CD4-positive, alpha-beta T cell (primary cell): Measurements from ENCODE around the gene EIF4B. TPM values are rescaled to one million over a fixed set of nuclear protein-coding genes. Genes with fewer than 3 reads are reported as not detected.
A peak's percentile ranks its signal among the peaks of the same experiment; 100 is the strongest.

Source experiments
- ATAC-seq: fragments of 200-7000 bp; cut with Tn5 transposase; one replicate; pipeline ENCODE4 v1.10.0; 2022; ENCODE audit warnings: mild to moderate bottlenecking; ENCODE audit not compliant: poor library complexity
- CTCF ChIA-PET: fragments of 350-600 bp; sonication (Branson Sonifier 250); formaldehyde crosslinking; loops from one replicate; lab custom pipeline; 2021; ENCODE audit warnings: antibody characterized with exemption, inconsistent platforms; lab: Charles Lee
- POLR2A ChIA-PET: fragments of 350-600 bp; sonication (Branson Sonifier 250); formaldehyde crosslinking; loops from one replicate; lab custom pipeline; 2021; ENCODE audit warnings: antibody characterized with exemption, inconsistent platforms; lab: Charles Lee
- DNase-seq, 14 experiments: peaks; one replicate each; pipeline ENCODE4 v3.0.0-alpha.2; 2013 to 2020; ENCODE audit warnings: mixed read lengths in 2 of 14
- H3K27ac ChIP-seq, 2 donors: one replicate each; pipeline versions ENCODE4 v1.5.1 to v1.7.0; 2013; ENCODE audit warnings: low read length in 2 of 2, low read depth in 1 of 2, mild to moderate bottlenecking in 1 of 2
- H3K27me3 ChIP-seq, 2 experiments: 1 replicate in 1 of 2; 2 replicates in 1 of 2; pipeline versions ENCODE4 v1.6.1 to v1.7.0; 2013; ENCODE audit warnings: low read length in 2 of 2, control low read depth in 1 of 2, mild to moderate bottlenecking in 1 of 2, moderate library complexity in 1 of 2; ENCODE audit not compliant: insufficient read depth in 2 of 2, control insufficient read depth in 1 of 2
- H3K36me3 ChIP-seq: one replicate; pipeline ENCODE4 v1.6.1; 2013; ENCODE audit warnings: low read length, control low read depth; ENCODE audit not compliant: insufficient read depth
- H3K4me1 ChIP-seq: one replicate; pipeline ENCODE4 v1.6.1; 2013; ENCODE audit warnings: low read length, control low read depth; ENCODE audit not compliant: insufficient read depth
- H3K4me3 ChIP-seq: one replicate; pipeline ENCODE4 v1.5.1; 2013; ENCODE audit warnings: mild to moderate bottlenecking, low read length, moderate library complexity
- H3K9me3 ChIP-seq, 2 experiments: 1 replicate in 1 of 2; 2 replicates in 1 of 2; pipeline versions ENCODE4 v1.6.1 to v1.7.0; 2013; ENCODE audit warnings: low read length in 2 of 2, mild to moderate bottlenecking in 2 of 2, control low read depth in 1 of 2, moderate library complexity in 1 of 2; ENCODE audit not compliant: control insufficient read depth in 1 of 2, insufficient read depth in 1 of 2
- H3K27ac Mint-ChIP-seq: one replicate; pipeline ENCODE4 v1.8.0; 2020; ENCODE audit warnings: mixed read lengths
- H3K27me3 Mint-ChIP-seq: one replicate; pipeline ENCODE4 v1.8.0; 2021; ENCODE audit warnings: mixed read lengths
- H3K36me3 Mint-ChIP-seq: one replicate; pipeline ENCODE4 v1.8.0; 2021; ENCODE audit warnings: low read depth, mixed read lengths
- H3K4me1 Mint-ChIP-seq: one replicate; pipeline ENCODE4 v1.8.0; 2021; ENCODE audit warnings: low read depth, mixed read lengths
- H3K4me3 Mint-ChIP-seq: one replicate; pipeline ENCODE4 v1.8.0; 2020; ENCODE audit warnings: mild to moderate bottlenecking, mixed read lengths
- H3K9me3 Mint-ChIP-seq: one replicate; pipeline ENCODE4 v1.8.0; 2020; ENCODE audit warnings: mixed read lengths
- intact Hi-C, 2 experiments: fragments of 100-400 bp; cut with DNase I in 1 of 2; cut with micrococcal nuclease in 1 of 2; formaldehyde crosslinking; loops; one replicate each; pipeline versions ENCODE4 v1.15.1 to v1.9.0; 2023 to 2025; cut with DNase I, micrococcal nuclease
- total RNA-seq, 174 experiments: library from RNA in 2 of 174; stranded (reverse) in 2 of 174; gene quantifications; one replicate each; pipeline ENCODE4 v1.2.3 and lab custom pipeline; 2021 to 2026
- TF ChIP-seq, protein P1 (sequence below): fragments of 200-600 bp; IDR thresholded peaks from one replicate; pipeline ENCODE4 v1.8.0; 2022; ENCODE audit warnings: antibody characterized with exemption, mild to moderate bottlenecking

The EIF4B gene
- total RNA-seq, 2 experiments from 2014 or later = 794 to 806 TPM

- POLR2A ChIA-PET = interaction anchor here (1.0 to 1.6 kb wide), 2 partner anchors 18 to 37 kb away, joined by 3 to 6 read pairs; partner anchors contain the start of gene SPRYD3
- DNase-seq (peak in 1 of 14 experiments; percentile 31), ATAC-seq (no peak)
- Histone ChIP-seq H3K4me1 (peaks cover 12% of the 10 kb centered on the region), H3K4me3 (no peak overlapping the region), H3K9me3 (no peaks in the 10 kb centered on the region), H3K27me3 (no peaks in the 10 kb centered on the region), H3K36me3 (peaks cover 29% of the 10 kb centered on the region), H3K27ac (no peak overlapping the region)
- no peaks in the 10 kb centered on the region for H3K9me3 Mint-ChIP-seq
- peaks cover 32% of the 10 kb centered on the region for H3K36me3 Mint-ChIP-seq
- H3K27me3 Mint-ChIP-seq = no peaks in the 10 kb centered on the region
- TF ChIP-seq, protein P1, sequence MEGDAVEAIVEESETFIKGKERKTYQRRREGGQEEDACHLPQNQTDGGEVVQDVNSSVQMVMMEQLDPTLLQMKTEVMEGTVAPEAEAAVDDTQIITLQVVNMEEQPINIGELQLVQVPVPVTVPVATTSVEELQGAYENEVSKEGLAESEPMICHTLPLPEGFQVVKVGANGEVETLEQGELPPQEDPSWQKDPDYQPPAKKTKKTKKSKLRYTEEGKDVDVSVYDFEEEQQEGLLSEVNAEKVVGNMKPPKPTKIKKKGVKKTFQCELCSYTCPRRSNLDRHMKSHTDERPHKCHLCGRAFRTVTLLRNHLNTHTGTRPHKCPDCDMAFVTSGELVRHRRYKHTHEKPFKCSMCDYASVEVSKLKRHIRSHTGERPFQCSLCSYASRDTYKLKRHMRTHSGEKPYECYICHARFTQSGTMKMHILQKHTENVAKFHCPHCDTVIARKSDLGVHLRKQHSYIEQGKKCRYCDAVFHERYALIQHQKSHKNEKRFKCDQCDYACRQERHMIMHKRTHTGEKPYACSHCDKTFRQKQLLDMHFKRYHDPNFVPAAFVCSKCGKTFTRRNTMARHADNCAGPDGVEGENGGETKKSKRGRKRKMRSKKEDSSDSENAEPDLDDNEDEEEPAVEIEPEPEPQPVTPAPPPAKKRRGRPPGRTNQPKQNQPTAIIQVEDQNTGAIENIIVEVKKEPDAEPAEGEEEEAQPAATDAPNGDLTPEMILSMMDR = no peak
- CTCF ChIA-PET = interaction anchor here (0.9 to 1.3 kb wide), 2 partner anchors 14 to 38 kb away, joined by 3 to 5 read pairs; no protein-coding TSS in a partner anchor
- intact Hi-C loops = loop anchor here in 1 of 2 experiments (10.0 kb wide), 1 partner anchor 133 kb away; no protein-coding TSS in a partner anchor
- no peak overlapping the region for H3K4me3 Mint-ChIP-seq
- no peak overlapping the region for H3K27ac Mint-ChIP-seq
- peaks cover 7% of the 10 kb centered on the region for H3K4me1 Mint-ChIP-seq
Measured at GRCh38 chr12:53061404-53062010, 55.3 kb downstream of the EIF4B start.

GRCh38 chr12:53062011-53062961 lies 56.0 kb downstream of the EIF4B start:
- Mint-ChIP-seq H3K36me3 (peaks cover 39% of the 10 kb centered on the region), H3K27me3 (no peaks in the 10 kb centered on the region), H3K9me3 (no peaks in the 10 kb centered on the region), H3K27ac (no peak overlapping the region), H3K4me3 (no peak overlapping the region), H3K4me1 (peaks cover 7% of the 10 kb centered on the region)
- no peak overlapping the region for H3K4me3 ChIP-seq
- ATAC-seq (no peak), DNase-seq (peak in 1 of 14 experiments; percentile 16)
- H3K27me3 ChIP-seq = no peaks in the 10 kb centered on the region
- ChIA-PET POLR2A (interaction anchor here (1.0 to 1.6 kb wide), 2 partner anchors 17 to 36 kb away, joined by 3 to 6 read pairs; partner anchors contain the start of gene SPRYD3), CTCF (interaction anchor here (1.3 kb wide), 1 partner anchor 13 kb away, joined by 3 read pairs; no protein-coding TSS in a partner anchor)
- peaks cover 34% of the 10 kb centered on the region for H3K36me3 ChIP-seq
- H3K9me3 ChIP-seq = no peaks in the 10 kb centered on the region
- intact Hi-C loops = loop anchor here in 1 of 2 experiments (10.0 kb wide), 1 partner anchor 133 kb away; no protein-coding TSS in a partner anchor
- peaks cover 12% of the 10 kb centered on the region for H3K4me1 ChIP-seq
- no peak overlapping the region for H3K27ac ChIP-seq
- TF ChIP-seq, protein P1 = no peak
